HG02610 (cell line): Measurements from ENCODE around the gene CSTF2.

ENCODE experiments used
- ATAC-seq: cut with Tn5 transposase; IDR thresholded peaks from one replicate; pipeline ENCODE4 v1.9.1; 2021; ENCODE audit warnings: mild to moderate bottlenecking, moderate library complexity; ENCODE audit not compliant: unreplicated experiment

The CSTF2 gene

GRCh38 chrX:100871594-100872560 lies 51.7 kb downstream of the CSTF2 start:
- ATAC-seq: no peak

GRCh38 chrX:100874325-100874724 lies 54.1 kb downstream of the CSTF2 start, which contains the start of gene NOX1:
NOX1 (minus strand) TSS chrX:100874359; CDS start chrX:100874139, 220 bp downstream.
- no peak for ATAC-seq

- no peak for ATAC-seq
Measured at GRCh38 chrX:100880368-100880767, 60.2 kb downstream of the CSTF2 start.

- ATAC-seq: no peak
Measured at GRCh38 chrX:100883654-100884053, 63.5 kb downstream of the CSTF2 start.
